Colonic mucosa (tissue), 4 donors: Measurements from ENCODE around the gene TRO. TPM values are rescaled to one million over a fixed set of nuclear protein-coding genes. Genes with fewer than 3 reads are reported as not detected.

ENCODE experiments used
- DNase-seq: peaks from one replicate; pipeline ENCODE4 v3.0.0-alpha.2; 2020
- H3K27ac ChIP-seq: fragments of 200-600 bp; one replicate; pipeline ENCODE4 v1.8.0; 2021
- H3K27me3 ChIP-seq: fragments of 200-600 bp; one replicate; pipeline ENCODE4 v1.8.0; 2021
- H3K36me3 ChIP-seq: fragments of 200-600 bp; one replicate; pipeline ENCODE4 v1.8.0; 2021
- H3K4me1 ChIP-seq: fragments of 200-600 bp; one replicate; pipeline ENCODE4 v1.8.0; 2021; ENCODE audit warnings: mild to moderate bottlenecking
- H3K4me3 ChIP-seq: fragments of 200-600 bp; one replicate; pipeline ENCODE4 v1.8.0; 2021
- H3K9ac ChIP-seq, 2 donors: one replicate each; pipeline ENCODE4 v1.7.0; 2013; ENCODE audit warnings: control low read depth in 2 of 2, low read depth in 2 of 2, low read length in 2 of 2
- H3K9me3 ChIP-seq: fragments of 200-600 bp; one replicate; pipeline ENCODE4 v1.8.0; 2021
- intact Hi-C: fragments of 100-400 bp; cut with DNase I; formaldehyde crosslinking; loops from one replicate; pipeline ENCODE4 v1.14.1; 2022
- total RNA-seq, 2 donors: library from RNA; stranded (reverse); fragmentation: NEBNext Ultra II Directional in 1 of 2; extraction: Animal tissue kit (Norgen Biotek cat#: 25700) in 1 of 2; gene quantifications; one replicate each; pipeline ENCODE4 v1.2.1, GENCODE V29; 2021
- TF ChIP-seq, protein P1 (sequence below): fragments of 200-600 bp; IDR thresholded peaks from one replicate; pipeline ENCODE4 v1.8.0; 2022; ENCODE audit warnings: antibody characterized with exemption, mild to moderate bottlenecking
- donor health status: healthy.
- donor health status: DM: no; HTN: no; CAD: no.
- donor health status: DM: no; HTN: no; CAD: no.

Gene TRO, protein sequence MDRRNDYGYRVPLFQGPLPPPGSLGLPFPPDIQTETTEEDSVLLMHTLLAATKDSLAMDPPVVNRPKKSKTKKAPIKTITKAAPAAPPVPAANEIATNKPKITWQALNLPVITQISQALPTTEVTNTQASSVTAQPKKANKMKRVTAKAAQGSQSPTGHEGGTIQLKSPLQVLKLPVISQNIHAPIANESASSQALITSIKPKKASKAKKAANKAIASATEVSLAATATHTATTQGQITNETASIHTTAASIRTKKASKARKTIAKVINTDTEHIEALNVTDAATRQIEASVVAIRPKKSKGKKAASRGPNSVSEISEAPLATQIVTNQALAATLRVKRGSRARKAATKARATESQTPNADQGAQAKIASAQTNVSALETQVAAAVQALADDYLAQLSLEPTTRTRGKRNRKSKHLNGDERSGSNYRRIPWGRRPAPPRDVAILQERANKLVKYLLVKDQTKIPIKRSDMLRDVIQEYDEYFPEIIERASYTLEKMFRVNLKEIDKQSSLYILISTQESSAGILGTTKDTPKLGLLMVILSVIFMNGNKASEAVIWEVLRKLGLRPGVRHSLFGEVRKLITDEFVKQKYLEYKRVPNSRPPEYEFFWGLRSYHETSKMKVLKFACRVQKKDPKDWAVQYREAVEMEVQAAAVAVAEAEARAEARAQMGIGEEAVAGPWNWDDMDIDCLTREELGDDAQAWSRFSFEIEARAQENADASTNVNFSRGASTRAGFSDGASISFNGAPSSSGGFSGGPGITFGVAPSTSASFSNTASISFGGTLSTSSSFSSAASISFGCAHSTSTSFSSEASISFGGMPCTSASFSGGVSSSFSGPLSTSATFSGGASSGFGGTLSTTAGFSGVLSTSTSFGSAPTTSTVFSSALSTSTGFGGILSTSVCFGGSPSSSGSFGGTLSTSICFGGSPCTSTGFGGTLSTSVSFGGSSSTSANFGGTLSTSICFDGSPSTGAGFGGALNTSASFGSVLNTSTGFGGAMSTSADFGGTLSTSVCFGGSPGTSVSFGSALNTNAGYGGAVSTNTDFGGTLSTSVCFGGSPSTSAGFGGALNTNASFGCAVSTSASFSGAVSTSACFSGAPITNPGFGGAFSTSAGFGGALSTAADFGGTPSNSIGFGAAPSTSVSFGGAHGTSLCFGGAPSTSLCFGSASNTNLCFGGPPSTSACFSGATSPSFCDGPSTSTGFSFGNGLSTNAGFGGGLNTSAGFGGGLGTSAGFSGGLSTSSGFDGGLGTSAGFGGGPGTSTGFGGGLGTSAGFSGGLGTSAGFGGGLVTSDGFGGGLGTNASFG (N-terminal part only)
- 1 to 10 TPM; 1.1 to 1.6 TPM for total RNA-seq

DNA sequence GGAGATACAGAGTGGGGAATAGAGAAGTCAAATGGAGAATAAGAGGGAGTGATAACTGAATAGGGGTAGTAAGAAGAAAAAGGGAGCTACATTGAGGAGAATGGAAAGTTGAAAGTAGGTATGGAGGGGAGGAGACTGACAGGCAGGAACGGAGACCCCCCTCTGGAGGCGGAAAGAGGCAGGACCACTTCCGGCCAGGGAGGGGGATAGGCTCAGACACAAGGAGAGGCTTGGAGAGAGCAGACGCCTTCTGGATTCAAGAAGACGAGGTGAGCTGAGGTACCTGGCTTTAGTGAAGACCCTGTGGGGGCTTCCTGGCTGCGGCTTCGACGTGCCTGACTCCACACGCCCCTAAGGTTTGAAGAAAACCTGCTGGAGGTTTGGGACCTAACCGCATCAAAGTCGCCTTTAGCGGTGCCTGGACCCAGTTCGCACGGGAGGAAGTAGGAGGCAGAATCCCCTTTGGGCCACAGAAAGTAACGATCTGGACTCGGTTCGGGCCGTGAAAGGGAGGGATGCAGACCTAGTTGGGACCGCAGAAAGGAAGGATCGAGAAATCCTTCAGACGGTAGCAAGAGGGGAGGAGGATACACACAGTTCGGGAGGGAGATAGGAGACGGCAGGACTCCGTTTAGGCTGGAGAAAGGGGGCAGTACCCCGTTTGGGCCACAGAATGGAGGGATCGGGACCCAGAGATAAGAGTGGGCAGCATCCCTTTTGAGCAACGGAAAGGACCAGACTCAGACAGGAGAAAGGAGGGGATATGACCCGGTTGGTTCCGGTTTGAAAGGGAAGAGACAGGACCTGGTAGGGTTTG is at the start of gene TRO:
TRO (plus strand) TSS at position 215 of the 817 bp plus-strand sequence. CDS start 1,423 bp downstream, outside the sequence.
- TF ChIP-seq, protein P1, sequence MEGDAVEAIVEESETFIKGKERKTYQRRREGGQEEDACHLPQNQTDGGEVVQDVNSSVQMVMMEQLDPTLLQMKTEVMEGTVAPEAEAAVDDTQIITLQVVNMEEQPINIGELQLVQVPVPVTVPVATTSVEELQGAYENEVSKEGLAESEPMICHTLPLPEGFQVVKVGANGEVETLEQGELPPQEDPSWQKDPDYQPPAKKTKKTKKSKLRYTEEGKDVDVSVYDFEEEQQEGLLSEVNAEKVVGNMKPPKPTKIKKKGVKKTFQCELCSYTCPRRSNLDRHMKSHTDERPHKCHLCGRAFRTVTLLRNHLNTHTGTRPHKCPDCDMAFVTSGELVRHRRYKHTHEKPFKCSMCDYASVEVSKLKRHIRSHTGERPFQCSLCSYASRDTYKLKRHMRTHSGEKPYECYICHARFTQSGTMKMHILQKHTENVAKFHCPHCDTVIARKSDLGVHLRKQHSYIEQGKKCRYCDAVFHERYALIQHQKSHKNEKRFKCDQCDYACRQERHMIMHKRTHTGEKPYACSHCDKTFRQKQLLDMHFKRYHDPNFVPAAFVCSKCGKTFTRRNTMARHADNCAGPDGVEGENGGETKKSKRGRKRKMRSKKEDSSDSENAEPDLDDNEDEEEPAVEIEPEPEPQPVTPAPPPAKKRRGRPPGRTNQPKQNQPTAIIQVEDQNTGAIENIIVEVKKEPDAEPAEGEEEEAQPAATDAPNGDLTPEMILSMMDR: no peak
- H3K9ac ChIP-seq: peak within 1 kb of the TSS; percentile 46 to 49
- no peaks in the 10 kb centered on the region for H3K4me1 ChIP-seq
- intact Hi-C loops: no loop called here
- no peak within 1 kb of the TSS for H3K27ac ChIP-seq
- no peak for DNase-seq
- H3K4me3 ChIP-seq: peak within 1 kb of the TSS; percentile 24
- H3K9me3 ChIP-seq: no peaks in the 10 kb centered on the region
- no peaks in the 10 kb centered on the region for H3K27me3 ChIP-seq
- no peaks in the 10 kb centered on the region for H3K36me3 ChIP-seq

DNA sequence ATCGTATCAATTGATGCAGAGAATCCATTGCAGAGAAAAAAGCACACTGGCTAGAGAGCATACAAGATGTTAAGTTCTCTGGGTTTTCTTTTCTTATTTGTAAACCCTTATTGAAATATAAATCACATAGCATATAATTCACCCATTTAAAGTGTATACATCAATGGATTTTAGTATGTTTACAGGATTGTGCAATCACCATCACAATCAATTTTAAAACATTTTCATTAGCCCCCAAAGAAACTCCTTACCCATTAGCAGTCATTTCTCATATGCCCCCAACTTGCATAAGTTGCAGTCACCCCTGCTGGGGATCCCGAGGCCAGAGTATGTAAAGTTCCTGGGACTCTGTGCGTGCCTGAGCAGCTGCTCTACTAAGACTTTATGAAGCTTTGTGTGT is 34.9 kb upstream of the TRO start:
- H3K4me3 ChIP-seq: no peak overlapping the region
- no peak for DNase-seq
- no peaks in the 10 kb centered on the region for H3K9me3 ChIP-seq
- H3K27me3 ChIP-seq: no peaks in the 10 kb centered on the region
- H3K4me1 ChIP-seq: no peaks in the 10 kb centered on the region
- intact Hi-C loops: no loop called here
- no peaks in the 10 kb centered on the region for H3K36me3 ChIP-seq
- no peak overlapping the region for H3K9ac ChIP-seq
- no peak overlapping the region for H3K27ac ChIP-seq
- TF ChIP-seq, protein P1: no peak

DNA sequence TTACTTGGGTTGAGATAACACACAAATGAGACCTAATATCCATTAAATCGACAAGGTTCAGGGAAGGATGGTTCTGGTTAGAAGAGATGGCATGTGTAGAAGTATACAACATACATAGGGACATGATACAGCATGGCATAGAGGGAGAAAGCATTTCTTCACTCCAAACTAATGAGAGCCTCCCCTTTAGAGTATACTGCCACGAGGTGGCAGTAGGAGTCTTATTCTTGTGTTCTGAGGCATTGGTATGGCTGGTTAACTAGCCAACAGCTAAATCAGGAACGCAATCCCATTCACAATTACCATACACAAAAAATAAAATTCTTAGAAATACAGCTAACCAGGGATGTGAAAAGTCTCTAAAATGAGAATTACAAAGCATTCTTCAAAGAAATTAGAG is 29.1 kb upstream of the TRO start:
- intact Hi-C loops: loop anchor here (5.0 kb wide), 1 partner anchor 166 kb away; no protein-coding TSS in a partner anchor
- H3K9me3 ChIP-seq: no peaks in the 10 kb centered on the region
- no peak overlapping the region for H3K27ac ChIP-seq
- TF ChIP-seq, protein P1: no peak
- no peaks in the 10 kb centered on the region for H3K4me1 ChIP-seq
- no peak overlapping the region for H3K9ac ChIP-seq
- H3K4me3 ChIP-seq: no peak overlapping the region
- peak; percentile 31 for DNase-seq
- no peaks in the 10 kb centered on the region for H3K27me3 ChIP-seq
- no peaks in the 10 kb centered on the region for H3K36me3 ChIP-seq

DNA sequence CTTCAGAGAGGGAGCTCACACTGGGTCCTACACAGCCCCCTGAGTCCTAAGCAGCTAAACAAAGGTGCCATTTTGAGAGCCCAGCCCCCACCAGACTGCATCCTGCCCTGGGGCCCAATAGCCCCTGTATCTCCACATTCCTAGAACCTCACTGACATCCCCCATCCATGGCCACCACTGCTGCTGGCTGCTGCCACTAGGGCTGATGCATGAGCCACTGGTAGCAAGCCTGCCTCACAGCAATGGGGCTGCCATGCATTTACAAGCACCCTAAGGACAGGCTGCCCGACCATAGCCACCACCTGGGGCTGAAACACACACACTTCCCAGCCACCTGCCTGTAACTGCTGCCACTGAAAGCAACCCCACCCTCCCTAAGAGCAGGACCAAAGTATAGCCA is 26.5 kb upstream of the TRO start:
- no peak for DNase-seq
- Histone ChIP-seq H3K4me1 (no peaks in the 10 kb centered on the region), H3K27me3 (no peaks in the 10 kb centered on the region), H3K36me3 (no peaks in the 10 kb centered on the region), H3K4me3 (no peak overlapping the region), H3K9me3 (no peaks in the 10 kb centered on the region), H3K9ac (no peak overlapping the region), H3K27ac (no peak overlapping the region)
- TF ChIP-seq, protein P1: no peak
- intact Hi-C loops: loop anchor here (5.0 kb wide), 1 partner anchor 163 kb away; no protein-coding TSS in a partner anchor
